SK-N-SH (cell line): ENCODE data around the gene SLC26A5. TPM values are rescaled to one million over a fixed set of nuclear protein-coding genes. Genes with fewer than 3 reads are reported as not detected.
A peak's percentile ranks its signal among the peaks of the same experiment; 100 is the strongest.

Source experiments
- CTCF ChIA-PET: fragments of 300-600, 350-600 bp; formaldehyde crosslinking; extraction: SDS; loops from one replicate; lab custom pipeline; 2021; lab: Yijun Ruan, JAX
- POLR2A ChIA-PET: fragments of 350-600 bp; sonication (Branson Sonifier 250); formaldehyde crosslinking; extraction: SDS; loops from one replicate; lab custom pipeline; 2020; ENCODE audit warnings: antibody characterized with exemption, inconsistent platforms; lab: Yijun Ruan, JAX
- DNase-seq: peaks from one replicate; pipeline ENCODE4 v3.0.0; 2012
- H2AFZ ChIP-seq: fragments of 200-600 bp; sonication (generic); 2 replicates; pipeline ENCODE4 v1.8.1; 2016; ENCODE audit warnings: antibody characterized with exemption, mild to moderate bottlenecking, low read depth
- H3F3A ChIP-seq: fragments of 200-600 bp; sonication (generic); replicated peaks from 2 replicates; pipeline ENCODE3; 2016; ENCODE audit warnings: antibody characterized with exemption, mild to moderate bottlenecking; ENCODE audit not compliant: insufficient read depth
- H3K27ac ChIP-seq, 2 experiments: fragments of 200-500 bp in 1 of 2; fragments of 200-600 bp in 1 of 2; sonication (Bioruptor generic) in 1 of 2; sonication (generic), shearing (Covaris generic) in 1 of 2; 2 replicates each; pipeline versions ENCODE4 v1.5.1 to v1.6.1; 2014 to 2016; ENCODE audit warnings: low read depth in 2 of 2, inconsistent platforms in 1 of 2, low read length in 1 of 2, mild to moderate bottlenecking in 1 of 2, mixed read lengths in 1 of 2
- H3K27me3 ChIP-seq: fragments of 200-600 bp; sonication (generic), shearing (Covaris generic); 2 replicates; pipeline ENCODE4 v1.6.1; 2016; ENCODE audit warnings: mixed run types; ENCODE audit not compliant: insufficient read depth
- H3K36me3 ChIP-seq, 2 experiments: fragments of 200-500 bp in 1 of 2; fragments of 200-600 bp in 1 of 2; sonication (Bioruptor generic) in 1 of 2; sonication (generic) in 1 of 2; replicated peaks in 1 of 2; 2 replicates each; pipeline versions ENCODE3 to v1.5.1; 2014 to 2016; ENCODE audit warnings: low read length in 1 of 2, mild to moderate bottlenecking in 1 of 2; ENCODE audit not compliant: insufficient read depth in 2 of 2, control insufficient read depth in 1 of 2
- H3K4me1 ChIP-seq, 2 experiments: fragments of 200-500 bp in 1 of 2; fragments of 200-600 bp in 1 of 2; sonication (Bioruptor generic) in 1 of 2; sonication (generic), shearing (Covaris generic) in 1 of 2; 2 replicates each; pipeline versions ENCODE4 v1.5.1 to v1.6.1; 2014 to 2016; ENCODE audit warnings: low read depth in 1 of 2, low read length in 1 of 2, mixed run types in 1 of 2; ENCODE audit not compliant: insufficient read depth in 2 of 2, control insufficient read depth in 1 of 2
- H3K4me2 ChIP-seq: fragments of 200-600 bp; sonication (generic), shearing (Covaris generic); 2 replicates; pipeline ENCODE4 v1.6.1; 2017; ENCODE audit warnings: mixed run types
- H3K4me3 ChIP-seq, 2 experiments: fragments of 200-500 bp in 1 of 2; fragments of 200-600 bp in 1 of 2; sonication (Bioruptor generic) in 1 of 2; sonication (generic), shearing (Covaris generic) in 1 of 2; 2 replicates each; pipeline versions ENCODE4 v1.5.1 to v1.8.1; 2014 to 2016; ENCODE audit warnings: low read depth in 2 of 2, inconsistent platforms in 1 of 2, low read length in 1 of 2, mild to moderate bottlenecking in 1 of 2, mixed read lengths in 1 of 2, moderate library complexity in 1 of 2
- H3K79me2 ChIP-seq: fragments of 200-600 bp; sonication (generic); 2 replicates; pipeline ENCODE4 v1.8.1; 2017; ENCODE audit warnings: mild to moderate bottlenecking; ENCODE audit not compliant: insufficient read depth
- H3K9ac ChIP-seq: fragments of 200-600 bp; sonication (generic); 2 replicates; pipeline ENCODE4 v1.6.1; 2017; ENCODE audit warnings: mixed run types
- H3K9me2 ChIP-seq: fragments of 200-600 bp; sonication (generic); 2 replicates; pipeline ENCODE4 v1.6.1; 2017; ENCODE audit warnings: mixed run types
- H3K9me3 ChIP-seq: fragments of 200-600 bp; sonication (generic); 2 replicates; pipeline ENCODE4 v1.6.1; 2017; ENCODE audit warnings: mixed run types, mild to moderate bottlenecking, moderate library complexity
- H4K20me1 ChIP-seq: fragments of 200-600 bp; sonication (generic); 2 replicates; pipeline ENCODE4 v1.6.1; 2017; ENCODE audit warnings: mild to moderate bottlenecking, mixed run types; ENCODE audit not compliant: insufficient read depth
- CTCF ChIP-seq: fragments of 200-600 bp; sonication (generic); IDR thresholded peaks from 2 replicates; pipeline ENCODE4 v1.6.1; 2017; ENCODE audit warnings: antibody characterized with exemption, mild to moderate bottlenecking, moderate library complexity
- EZH2phosphoT487 ChIP-seq: fragments of 200-600 bp; sonication (generic); IDR thresholded peaks from 2 replicates; pipeline ENCODE4 v1.6.1; 2017; ENCODE audit warnings: low read depth, mixed run types, mild to moderate bottlenecking, antibody characterized with exemption, moderate library complexity, borderline replicate concordance
- FOXM1 ChIP-seq: IDR thresholded peaks from 2 replicates; pipeline ENCODE4 v1.4.0; 2012; ENCODE audit warnings: low read depth, mild to moderate bottlenecking
- GABPA ChIP-seq: IDR thresholded peaks from 2 replicates; pipeline ENCODE4 v1.4.0; 2012; ENCODE audit warnings: low read depth, mild to moderate bottlenecking
- JUND ChIP-seq: IDR thresholded peaks from 2 replicates; pipeline ENCODE4 v1.4.0; 2012
- POLR2AphosphoS5 ChIP-seq: IDR thresholded peaks from 2 replicates; pipeline ENCODE4 v1.6.1; 2012; ENCODE audit warnings: low read depth, low read length
- RAD21 ChIP-seq: IDR thresholded peaks from 2 replicates; pipeline ENCODE4 v1.6.1; 2012; ENCODE audit warnings: mild to moderate bottlenecking, low read length
- RFX5 ChIP-seq: IDR thresholded peaks from 2 replicates; pipeline ENCODE4 v1.6.1; 2012; ENCODE audit warnings: mild to moderate bottlenecking, improper control_type of control experiment, low read length
- RXRA ChIP-seq: IDR thresholded peaks from 2 replicates; pipeline ENCODE4 v1.4.0; 2012; ENCODE audit warnings: low read depth, mild to moderate bottlenecking, borderline replicate concordance
- TAF1 ChIP-seq: IDR thresholded peaks from 2 replicates; pipeline ENCODE4 v1.6.1; 2012; ENCODE audit warnings: low read depth, mild to moderate bottlenecking, low read length, moderate library complexity, borderline replicate concordance
- TCF12 ChIP-seq: IDR thresholded peaks from 2 replicates; pipeline ENCODE4 v1.4.0; 2012
- TEAD4 ChIP-seq: IDR thresholded peaks from 2 replicates; pipeline ENCODE4 v1.4.0; 2012; ENCODE audit warnings: mild to moderate bottlenecking, borderline replicate concordance; ENCODE audit not compliant: insufficient read depth
- YY1 ChIP-seq: IDR thresholded peaks from 2 replicates; pipeline ENCODE4 v1.4.0; 2012; ENCODE audit warnings: low read depth, mild to moderate bottlenecking
- WGBS: methylation state at CpG from one replicate; pipeline ENCODE4 v1.1.6; 2017; ENCODE audit warnings: low lambda C conversion rate; 5-methylcytosine and 5-hydroxymethylcytosine counted together
- polyA plus RNA-seq, 3 experiments: library from polyadenylated mRNA; depleted of rRNA; stranded (reverse); fragments of >200 nt; gene quantifications; 2 replicates each; pipeline ENCODE4 v1.2.3, GENCODE V29; 2012
- TF ChIP-seq, protein P1 (sequence below): fragments of 150-350 bp; IDR thresholded peaks from 2 replicates; pipeline ENCODE4 v1.6.1; 2017; ENCODE audit warnings: antibody characterized with exemption, low read length, low read depth, borderline replicate concordance
- TF ChIP-seq, protein P2 (sequence below): IDR thresholded peaks from 2 replicates; pipeline ENCODE4 v1.4.0; 2012; ENCODE audit warnings: low read depth, borderline replicate concordance
- TF ChIP-seq, protein P3 (sequence below): IDR thresholded peaks from 2 replicates; pipeline ENCODE4; 2012

SLC26A5 gene
- polyA plus RNA-seq, 1 of the 3 experiments (the other 2 are of a cell fraction): not detected

- H3F3A ChIP-seq: no peaks in the 10 kb centered on the region
- no peak overlapping the region for H3K9ac ChIP-seq
- H3K4me3 ChIP-seq: no peak overlapping the region
- H4K20me1 ChIP-seq: no peaks in the 10 kb centered on the region
- H3K9me3 ChIP-seq: no peaks in the 10 kb centered on the region
- no peaks in the 10 kb centered on the region for H3K79me2 ChIP-seq
- H3K27ac ChIP-seq: no peak overlapping the region
- H3K4me2 ChIP-seq: no peak overlapping the region
- H3K27me3 ChIP-seq: no peaks in the 10 kb centered on the region
- no peak overlapping the region for H2AFZ ChIP-seq
- WGBS: 25% methylated on average over 1 of the region's 1 CpG
- H3K36me3 ChIP-seq: no peaks in the 10 kb centered on the region
- CTCF ChIA-PET: interaction anchor here (0.8 to 1.3 kb wide), 3 partner anchors 10 to 99 kb away, joined by 3 to 5 read pairs (median 4); no protein-coding TSS in a partner anchor
- TF ChIP-seq CTCF: peak; percentile 12; the same call in 1 of the 2 replicates
- TF ChIP-seq TCF12: no peak
- TF ChIP-seq, all 33 proteins: peak for 1
- Histone ChIP-seq H3K9me2 (no peaks in the 10 kb centered on the region), H3K4me1 (no peaks in the 10 kb centered on the region; a peak in 1 of 4 replicates)
- DNase-seq: no peak
- POLR2A ChIA-PET: no interaction called here
Measured at GRCh38 chr7:103425177-103425576, 20.8 kb downstream of the SLC26A5 start.

GRCh38 chr7:103423467-103424179 is 22.4 kb downstream of the SLC26A5 start:
- H4K20me1 ChIP-seq: no peaks in the 10 kb centered on the region
- no peak for DNase-seq
- no peaks in the 10 kb centered on the region; a peak in 1 of 4 replicates for H3K4me1 ChIP-seq
- CTCF ChIA-PET: interaction anchor here (1.1 kb wide), 1 partner anchor 17 kb away, joined by 3 read pairs; no protein-coding TSS in a partner anchor
- no peak overlapping the region for H3K4me3 ChIP-seq
- POLR2A ChIA-PET: no interaction called here
- WGBS: 37% methylated on average over 3 of the region's 3 CpGs
- no peak overlapping the region for H2AFZ ChIP-seq
- no peaks in the 10 kb centered on the region for H3K9me3 ChIP-seq
- H3K27me3 ChIP-seq: no peaks in the 10 kb centered on the region
- no peak overlapping the region for H3K27ac ChIP-seq
- H3K4me2 ChIP-seq: no peak overlapping the region
- no peaks in the 10 kb centered on the region for H3K36me3 ChIP-seq
- no peaks in the 10 kb centered on the region for H3F3A ChIP-seq
- H3K79me2 ChIP-seq: no peaks in the 10 kb centered on the region
- H3K9ac ChIP-seq: no peak overlapping the region
- H3K9me2 ChIP-seq: no peaks in the 10 kb centered on the region
- TF ChIP-seq CTCF: no peak
- no peak for TF ChIP-seq RAD21
- no peak for TF ChIP-seq YY1
- no peak for TF ChIP-seq FOXM1
- TF ChIP-seq, protein P1, sequence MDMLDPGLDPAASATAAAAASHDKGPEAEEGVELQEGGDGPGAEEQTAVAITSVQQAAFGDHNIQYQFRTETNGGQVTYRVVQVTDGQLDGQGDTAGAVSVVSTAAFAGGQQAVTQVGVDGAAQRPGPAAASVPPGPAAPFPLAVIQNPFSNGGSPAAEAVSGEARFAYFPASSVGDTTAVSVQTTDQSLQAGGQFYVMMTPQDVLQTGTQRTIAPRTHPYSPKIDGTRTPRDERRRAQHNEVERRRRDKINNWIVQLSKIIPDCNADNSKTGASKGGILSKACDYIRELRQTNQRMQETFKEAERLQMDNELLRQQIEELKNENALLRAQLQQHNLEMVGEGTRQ: no peak
- TF ChIP-seq, protein P2, sequence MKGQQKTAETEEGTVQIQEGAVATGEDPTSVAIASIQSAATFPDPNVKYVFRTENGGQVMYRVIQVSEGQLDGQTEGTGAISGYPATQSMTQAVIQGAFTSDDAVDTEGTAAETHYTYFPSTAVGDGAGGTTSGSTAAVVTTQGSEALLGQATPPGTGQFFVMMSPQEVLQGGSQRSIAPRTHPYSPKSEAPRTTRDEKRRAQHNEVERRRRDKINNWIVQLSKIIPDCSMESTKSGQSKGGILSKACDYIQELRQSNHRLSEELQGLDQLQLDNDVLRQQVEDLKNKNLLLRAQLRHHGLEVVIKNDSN: no peak
- TF ChIP-seq TEAD4: no peak
- TF ChIP-seq EZH2phosphoT487: no peak
- no peak for TF ChIP-seq POLR2AphosphoS5
- TF ChIP-seq RXRA: no peak
- no peak for TF ChIP-seq TAF1
- TF ChIP-seq, protein P3, sequence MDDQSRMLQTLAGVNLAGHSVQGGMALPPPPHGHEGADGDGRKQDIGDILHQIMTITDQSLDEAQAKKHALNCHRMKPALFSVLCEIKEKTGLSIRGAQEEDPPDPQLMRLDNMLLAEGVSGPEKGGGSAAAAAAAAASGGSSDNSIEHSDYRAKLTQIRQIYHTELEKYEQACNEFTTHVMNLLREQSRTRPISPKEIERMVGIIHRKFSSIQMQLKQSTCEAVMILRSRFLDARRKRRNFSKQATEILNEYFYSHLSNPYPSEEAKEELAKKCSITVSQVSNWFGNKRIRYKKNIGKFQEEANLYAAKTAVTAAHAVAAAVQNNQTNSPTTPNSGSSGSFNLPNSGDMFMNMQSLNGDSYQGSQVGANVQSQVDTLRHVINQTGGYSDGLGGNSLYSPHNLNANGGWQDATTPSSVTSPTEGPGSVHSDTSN: no peak
- no peak for TF ChIP-seq RFX5
- no peak for TF ChIP-seq JUND
- TF ChIP-seq GABPA: no peak
